Endothelial cell of umbilical vein (primary cell): ENCODE data around the gene RIOK2. TPM values are rescaled to one million over a fixed set of nuclear protein-coding genes. Genes with fewer than 3 reads are reported as not detected.

ENCODE experiments used
- BruUV-seq: library from RNA; stranded (reverse); fragments of 400-500 nt; replicated peaks from 2 replicates; lab custom pipeline; 2021; lab: Mats Ljungman, UMichigan
- CTCF ChIA-PET: fragments of 300-600, 350-600 bp; sonication (Branson Sonifier 250); formaldehyde crosslinking; loops from one replicate; lab custom pipeline; 2021; ENCODE audit warnings: antibody characterized with exemption, inconsistent platforms; lab: Charles Lee
- POLR2A ChIA-PET: fragments of 300-600, 350-600 bp; sonication (Branson Sonifier 250); formaldehyde crosslinking; loops from one replicate; lab custom pipeline; 2021; ENCODE audit warnings: antibody characterized with exemption, inconsistent platforms; lab: Charles Lee
- DNase-seq: peaks from one replicate; pipeline ENCODE4 v3.0.0-alpha.2; 2011; ENCODE audit warnings: low read depth, low spot score
- FAIRE-seq: peaks from 2 replicates; lab custom pipeline; 2011; peaks lifted over from hg19 to GRCh38; lab: Jason Lieb, UNC
- H2AFZ ChIP-seq: 2 replicates; pipeline ENCODE4 v1.6.0; 2012; ENCODE audit warnings: low read depth, low read length, control low read depth, inconsistent platforms
- H3K27ac ChIP-seq: 2 replicates; pipeline ENCODE4 v1.5.1; 2011; ENCODE audit warnings: low read depth, mild to moderate bottlenecking, control low read depth, low read length, moderate library complexity; ENCODE audit not compliant: insufficient read depth
- H3K27me3 ChIP-seq, 2 experiments: 2 replicates each; pipeline versions ENCODE4 v1.6.0 to v1.6.1; 2011; ENCODE audit warnings: low read length in 2 of 2, mixed read lengths in 1 of 2; ENCODE audit not compliant: control insufficient read depth in 2 of 2, insufficient read depth in 2 of 2
- H3K36me3 ChIP-seq, 2 experiments: 2 replicates in 1 of 2; 3 replicates in 1 of 2; pipeline ENCODE4 v1.5.1; 2011; ENCODE audit warnings: low read length in 2 of 2, mild to moderate bottlenecking in 1 of 2, moderate library complexity in 1 of 2; ENCODE audit not compliant: control insufficient read depth in 2 of 2, insufficient read depth in 2 of 2; ENCODE audit errors: extremely low read depth in 1 of 2
- H3K4me1 ChIP-seq: 3 replicates; pipeline ENCODE4 v1.5.1; 2011; ENCODE audit warnings: mild to moderate bottlenecking, low read length; ENCODE audit not compliant: control insufficient read depth, insufficient read depth; ENCODE audit errors: extremely low read depth
- H3K4me2 ChIP-seq: 2 replicates; pipeline ENCODE4 v1.6.1; 2011; ENCODE audit warnings: low read length, control low read depth, mixed read lengths; ENCODE audit not compliant: insufficient read depth
- H3K4me3 ChIP-seq, 3 experiments: fragments of 200-600 bp in 1 of 3; sonication (generic), shearing (Covaris generic) in 1 of 3; replicated peaks in 1 of 3; 2 replicates each; pipeline ENCODE4 v1.5.1; 2011 to 2016; ENCODE audit warnings: control low read depth in 3 of 3, low read length in 3 of 3, mild to moderate bottlenecking in 2 of 3, inconsistent platforms in 1 of 3, low read depth in 1 of 3, moderate library complexity in 1 of 3; ENCODE audit not compliant: insufficient read depth in 1 of 3
- H3K79me2 ChIP-seq: 2 replicates; pipeline ENCODE4 v1.6.0; 2012; ENCODE audit warnings: low read length, inconsistent platforms; ENCODE audit not compliant: control insufficient read depth, insufficient read depth
- H3K9ac ChIP-seq: replicated peaks from 2 replicates; pipeline ENCODE3; 2011; ENCODE audit warnings: low read length, control low read depth; ENCODE audit not compliant: insufficient read depth; ENCODE audit errors: extremely low read depth
- H3K9me1 ChIP-seq: replicated peaks from 3 replicates; pipeline ENCODE4 v1.6.0; 2011; ENCODE audit warnings: mild to moderate bottlenecking, low read length; ENCODE audit not compliant: control insufficient read depth, insufficient read depth; ENCODE audit errors: extremely low read depth
- H3K9me3 ChIP-seq: replicated peaks from 2 replicates; pipeline ENCODE4 v1.5.1; 2012; ENCODE audit warnings: low read length, inconsistent platforms; ENCODE audit not compliant: control insufficient read depth, insufficient read depth
- H4K20me1 ChIP-seq: replicated peaks from 2 replicates; pipeline ENCODE3; 2011; ENCODE audit warnings: mild to moderate bottlenecking, low read length; ENCODE audit not compliant: control insufficient read depth, insufficient read depth; ENCODE audit errors: extremely low read depth
- CTCF ChIP-seq, 2 donors: IDR thresholded peaks; 1 replicate in 1 of 2; 2 replicates in 1 of 2; pipeline ENCODE4 v1.5.1; 2011; ENCODE audit warnings: low read length in 2 of 2, mild to moderate bottlenecking in 2 of 2, moderate library complexity in 2 of 2, control low read depth in 1 of 2, inconsistent platforms in 1 of 2, low read depth in 1 of 2; ENCODE audit not compliant: insufficient read depth in 1 of 2; ENCODE audit errors: extremely low read depth in 1 of 2
- EZH2 ChIP-seq: IDR thresholded peaks from 2 replicates; pipeline ENCODE4 v1.6.1; 2012; ENCODE audit warnings: borderline replicate concordance, low read depth, mild to moderate bottlenecking, moderate library complexity, low read length, inconsistent platforms; ENCODE audit not compliant: severe bottlenecking
- FOS ChIP-seq: IDR thresholded peaks from 2 replicates; pipeline ENCODE4 v1.6.1; 2011; ENCODE audit warnings: mild to moderate bottlenecking, low read length, moderate library complexity, borderline replicate concordance; ENCODE audit not compliant: insufficient read depth
- GATA2 ChIP-seq: IDR thresholded peaks from 2 replicates; pipeline ENCODE4 v1.7.0; 2011; ENCODE audit warnings: low read depth, mild to moderate bottlenecking, moderate library complexity, mixed read lengths, low read length; ENCODE audit not compliant: insufficient read length, insufficient read depth
- JUN ChIP-seq: IDR thresholded peaks from 2 replicates; pipeline ENCODE4 v1.6.1; 2011; ENCODE audit warnings: borderline replicate concordance, low read depth; ENCODE audit not compliant: insufficient read length, insufficient read depth
- MYC ChIP-seq: IDR thresholded peaks from one replicate; pipeline ENCODE4 v1.6.1; 2011; ENCODE audit warnings: mild to moderate bottlenecking, low read depth, low read length
- POLR2A ChIP-seq: IDR thresholded peaks from 2 replicates; pipeline ENCODE4 v1.6.1; 2012; ENCODE audit warnings: low read depth, mild to moderate bottlenecking, control low read depth, low read length
- POLR2AphosphoS5 ChIP-seq: IDR thresholded peaks from 2 replicates; pipeline ENCODE4 v1.6.1; 2012; ENCODE audit warnings: low read depth, mild to moderate bottlenecking, control low read depth, low read length, moderate library complexity; ENCODE audit not compliant: insufficient read depth
- dilution Hi-C: fragments of 300-500 bp; cut with MboI; formaldehyde crosslinking; loops from one replicate; pipeline ENCODE4 v1.15.0; 2019; ENCODE audit warnings: low sequenced_read_pairs; ENCODE audit not compliant: extremely low pct_ligation_motif_present
- intact Hi-C: fragments of 100-400 bp; cut with micrococcal nuclease; formaldehyde crosslinking; loops from one replicate; pipeline ENCODE4 v1.10.0; 2022
- polyA plus RNA-seq, 4 experiments: library from polyadenylated mRNA; depleted of rRNA in 3 of 4; stranded (reverse) in 3 of 4; unstranded in 1 of 4; fragments of >200 nt; gene quantifications; 2 replicates each; pipeline versions ENCODE4 v1.2.1 to v1.2.3, GENCODE V29; 2011 to 2012; ENCODE audit warnings: missing spikeins in 1 of 4
- total RNA-seq: library from RNA; stranded (reverse); gene quantifications from 2 replicates; pipeline ENCODE4 v1.2.3, GENCODE V29; 2021

The RIOK2 gene
- total and polyA plus RNA-seq, 2 donors (not counting 3 experiments of a cell fraction or from before 2014, with no cell fraction given): 3.5 to 25.4 TPM

GRCh38 chr5:97148288-97148687 lies 34.8 kb downstream of the RIOK2 start:
- no peak overlapping the region for H3K9ac ChIP-seq
- H3K9me1 ChIP-seq: no peaks in the 10 kb centered on the region
- no peak for DNase-seq
- no peak overlapping the region for H2AFZ ChIP-seq
- no peak overlapping the region for H3K4me2 ChIP-seq
- no peak overlapping the region for H3K27ac ChIP-seq
- no peak for FAIRE-seq
- no peaks in the 10 kb centered on the region for H3K36me3 ChIP-seq
- ChIA-PET POLR2A (no interaction called here), CTCF (interaction anchor here (1.2 to 2.2 kb wide), 4 partner anchors 11 to 396 kb away, joined by 4 to 16 read pairs (median 5); no protein-coding TSS in a partner anchor)
- TF ChIP-seq EZH2 (no peak), FOS (no peak), JUN (no peak), POLR2A (no peak), CTCF (IDR thresholded peaks at IDR 0.05; ENCODE audit: extremely low read depth in 1 of 2, insufficient read depth in 1 of 2, low read depth in 1 of 2, low read length in 2 of 2) (no peak), GATA2 (no peak), MYC (no peak), POLR2AphosphoS5 (no peak)
- no peaks in the 10 kb centered on the region for H3K79me2 ChIP-seq
- H4K20me1 ChIP-seq: no peaks in the 10 kb centered on the region
- no TSS peak for BruUV-seq
- intact Hi-C loops: no loop called here
- no peaks in the 10 kb centered on the region for H3K4me1 ChIP-seq
- no peak overlapping the region for H3K4me3 ChIP-seq
- H3K9me3 ChIP-seq: no peaks in the 10 kb centered on the region
- dilution Hi-C loops: no loop called here
- H3K27me3 ChIP-seq: no peaks in the 10 kb centered on the region
